Neural progenitor cell (in vitro differentiated cells): ENCODE measurements around the gene KNOP1.

ENCODE experiments used
- CTCF ChIP-seq: fragments of 200-600 bp; sonication (generic); IDR thresholded peaks from 2 replicates; pipeline ENCODE4 v1.5.1; 2017; ENCODE audit warnings: antibody characterized with exemption, mild to moderate bottlenecking
- EZH2 ChIP-seq: fragments of 200-600 bp; sonication (generic); IDR thresholded peaks from 2 replicates; pipeline ENCODE4 v1.6.1; 2017; ENCODE audit warnings: antibody characterized with exemption, mild to moderate bottlenecking, moderate library complexity

GRCh38 chr16:19705843-19706242, 12.2 kb downstream of the KNOP1 start:
- no peak for TF ChIP-seq CTCF
- TF ChIP-seq EZH2, result no peak
